ENCODE results near the gene PTPRN2.
"Not testable (repeated sequence)": the region's sequence is repeated elsewhere in the genome, so short reads cannot be mapped to it uniquely, and the experiment has no call there.

PTPRN2 gene

GRCh38 chr7:157928171-157928794 is 659.3 kb downstream of the PTPRN2 start:
- no peak for DNase-seq

DNA sequence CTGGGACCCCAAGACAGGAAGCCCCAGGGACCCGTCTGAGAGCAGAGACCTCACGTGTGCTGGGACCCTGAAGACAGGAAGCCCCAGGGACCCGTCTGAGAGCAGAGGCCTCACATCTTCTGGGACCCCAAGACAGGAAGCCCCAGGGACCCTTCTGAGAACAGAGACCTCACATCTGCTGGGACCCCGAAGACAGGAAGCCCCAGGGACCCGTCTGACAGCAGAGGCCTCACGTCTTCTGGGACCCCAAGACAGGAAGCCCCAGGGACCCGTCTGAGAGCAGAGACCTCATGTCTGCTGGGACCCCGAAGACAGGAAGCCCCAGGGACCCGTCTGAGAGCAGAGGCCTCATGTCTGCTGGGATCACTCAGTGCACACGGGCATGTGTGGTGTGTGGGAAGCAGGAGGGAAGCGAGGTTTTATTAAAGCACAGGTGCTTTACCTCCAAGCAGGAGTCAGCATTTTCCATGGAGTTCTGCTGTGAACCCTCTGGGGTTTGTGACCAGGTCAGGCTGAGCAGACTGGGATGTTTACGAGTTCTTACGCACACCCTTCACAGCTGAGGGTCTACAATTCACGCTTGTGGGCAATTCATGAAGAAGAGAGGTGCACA is 660.2 kb downstream of the PTPRN2 start:
- DNase-seq, result no peak

DNA sequence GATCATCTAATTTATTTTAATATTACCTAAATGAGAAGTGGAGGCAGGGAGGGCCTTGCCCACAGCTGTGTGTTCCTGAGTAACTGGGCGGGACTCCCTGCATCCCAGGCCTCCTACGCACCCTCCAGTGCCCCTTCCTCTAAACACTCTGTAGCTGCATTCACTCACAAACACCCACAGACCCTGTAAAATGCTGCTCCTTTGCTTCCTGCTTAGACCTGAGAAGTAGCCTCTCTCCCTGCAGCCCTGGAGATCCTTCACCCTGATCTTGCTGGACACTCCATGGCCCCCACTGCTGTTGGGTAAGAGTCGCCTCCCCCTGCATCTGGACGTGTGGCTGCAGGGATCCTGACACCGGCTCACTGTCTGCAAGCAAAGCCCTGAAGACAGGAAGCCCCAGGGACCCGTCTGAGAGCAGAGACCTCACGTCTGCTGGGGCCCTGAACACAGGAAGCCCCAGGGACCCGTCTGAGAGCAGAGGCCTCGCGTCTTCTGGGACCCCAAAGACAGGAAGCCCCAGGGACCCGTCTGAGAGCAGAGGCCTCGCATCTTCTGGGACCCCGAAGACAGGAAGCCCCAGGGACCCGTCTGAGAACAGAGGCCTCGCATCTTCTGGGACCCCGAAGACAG is 661.0 kb downstream of the PTPRN2 start:
- no peak for DNase-seq

DNA sequence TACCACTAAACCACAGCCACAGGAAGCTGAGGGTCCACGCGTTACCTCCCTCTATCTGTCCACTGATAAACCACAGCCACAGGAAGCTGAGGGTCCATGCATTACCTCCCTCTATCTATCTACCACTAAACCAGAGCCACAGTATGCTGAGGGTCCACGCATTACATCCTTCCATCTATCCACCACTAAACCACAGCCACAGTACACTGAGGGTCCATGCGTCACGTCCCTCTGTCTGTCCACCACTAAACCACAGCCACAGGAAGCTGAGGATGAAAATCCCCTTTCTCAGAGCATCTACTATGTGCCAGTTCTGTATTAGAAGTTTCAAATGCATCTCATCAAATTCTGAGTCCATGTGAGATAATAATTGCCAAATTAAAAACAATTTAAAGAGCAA is 661.5 kb downstream of the PTPRN2 start:
- no peak for DNase-seq

GRCh38 chr7:157925383-157925875 is 662.2 kb downstream of the PTPRN2 start:
- no peak for DNase-seq

DNA sequence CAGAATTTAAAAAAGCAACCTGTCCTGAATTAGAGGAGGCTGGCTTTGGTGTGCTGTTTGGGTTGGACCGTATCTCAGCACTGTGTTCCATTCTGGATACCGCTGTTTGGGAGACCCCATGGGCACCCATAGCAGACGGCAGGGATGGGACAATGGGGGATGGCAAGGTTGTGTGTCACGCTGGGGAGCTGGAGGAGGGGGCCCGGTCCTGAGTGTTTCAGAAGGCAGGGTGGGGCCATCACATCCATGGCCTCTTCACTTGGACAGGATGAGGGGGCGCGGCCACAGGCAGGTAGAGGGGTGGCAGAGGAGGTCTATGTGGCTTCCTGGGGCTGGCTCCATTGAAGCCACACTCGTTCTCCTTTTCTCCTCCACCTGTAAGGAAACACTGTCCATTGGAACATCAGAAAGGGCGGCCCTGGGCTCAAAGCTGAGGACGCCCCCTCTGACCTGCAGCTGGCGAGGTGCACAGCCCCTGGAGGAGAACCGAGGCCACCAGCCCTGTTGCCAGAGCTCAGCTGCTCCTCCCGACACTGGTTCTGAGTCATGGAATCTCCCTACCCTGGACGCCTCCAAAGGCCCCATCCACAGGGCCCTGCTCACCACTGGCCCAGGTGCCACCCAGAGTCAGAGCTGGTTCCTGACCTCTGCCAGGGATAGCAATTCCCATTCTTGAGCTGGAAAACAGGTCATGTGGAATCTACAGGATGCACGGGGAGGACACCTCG is 663.6 kb downstream of the PTPRN2 start:
- no peak for DNase-seq

GRCh38 chr7:157922576-157922975 is 665.0 kb downstream of the PTPRN2 start:
- DNase-seq, result no peak

- DNase-seq, result no peak
Measured at GRCh38 chr7:157918326-157919080, 669.1 kb downstream of the PTPRN2 start.

DNA sequence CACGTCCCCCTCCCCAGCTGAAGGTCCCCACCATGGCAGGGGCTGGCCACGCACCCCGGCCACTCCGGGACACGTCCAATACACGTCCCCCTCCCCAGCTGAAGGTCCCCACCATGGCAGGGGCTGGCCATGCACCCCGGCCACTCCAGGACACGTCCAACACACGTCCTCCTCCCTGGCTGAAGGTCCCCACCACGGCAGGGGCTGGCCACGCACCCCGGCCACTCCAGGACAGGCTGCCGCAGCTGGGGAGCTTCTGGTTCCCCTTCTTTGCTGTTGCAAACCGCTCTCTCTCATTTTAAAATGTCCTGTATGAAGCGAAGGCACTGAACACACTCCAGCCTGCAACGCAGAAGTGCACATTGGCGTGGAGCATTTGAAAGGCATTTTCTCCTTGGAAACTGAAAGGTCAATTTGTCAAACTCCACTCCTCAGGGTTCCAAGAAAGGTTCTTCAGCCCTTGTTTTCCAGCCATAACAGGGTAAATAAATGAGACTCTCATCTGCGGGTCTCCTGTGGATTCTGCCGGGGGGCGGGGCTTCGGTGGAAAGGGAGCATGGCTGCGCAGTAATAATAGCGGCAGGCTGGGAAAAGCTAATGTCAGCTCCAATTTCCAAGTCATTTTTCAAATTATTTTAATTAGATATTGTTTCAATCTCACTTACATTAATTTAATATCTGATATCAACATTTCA is 670.5 kb downstream of the PTPRN2 start:
- no peak for DNase-seq

DNA sequence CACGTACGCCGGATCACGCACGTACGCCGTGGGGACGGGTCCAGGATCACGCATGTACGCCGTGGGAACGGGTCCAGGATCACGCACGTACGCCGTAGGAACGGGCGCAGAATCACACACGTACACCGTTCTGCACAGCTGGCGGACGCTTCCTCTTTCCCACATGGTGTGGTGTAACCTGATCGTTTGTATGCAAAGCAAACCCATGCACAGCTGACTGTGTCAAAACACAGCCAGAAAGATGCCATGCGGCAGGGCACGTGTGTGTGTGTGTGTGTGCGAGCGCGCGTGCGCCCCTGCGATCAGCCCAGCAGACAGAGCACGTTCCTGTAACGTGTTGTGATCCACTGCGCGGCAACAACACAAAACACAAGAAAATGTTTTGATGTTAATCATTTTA is 677.2 kb downstream of the PTPRN2 start:
- no peak for DNase-seq

DNA sequence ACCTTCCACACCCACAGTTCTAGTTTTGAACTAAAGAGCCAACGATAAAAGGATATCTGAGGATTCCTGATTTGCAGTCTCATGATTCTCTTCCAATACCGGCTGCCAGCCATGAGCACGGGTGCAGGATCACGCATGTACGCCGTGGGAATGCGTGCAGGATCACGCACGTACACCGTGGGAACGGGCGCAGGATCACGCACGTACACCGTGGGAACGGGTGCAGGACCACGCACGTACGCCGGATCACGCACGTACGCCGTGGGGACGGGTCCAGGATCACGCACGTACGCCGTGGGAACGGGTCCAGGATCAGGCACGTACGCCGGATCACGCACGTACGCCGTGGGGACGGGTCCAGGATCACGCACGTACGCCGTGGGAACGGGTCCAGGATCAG is 677.6 kb downstream of the PTPRN2 start:
- DNase-seq, result not testable (repeated sequence)

GRCh38 chr7:157909370-157909769 is 678.3 kb downstream of the PTPRN2 start:
- DNase-seq, result no peak

DNA sequence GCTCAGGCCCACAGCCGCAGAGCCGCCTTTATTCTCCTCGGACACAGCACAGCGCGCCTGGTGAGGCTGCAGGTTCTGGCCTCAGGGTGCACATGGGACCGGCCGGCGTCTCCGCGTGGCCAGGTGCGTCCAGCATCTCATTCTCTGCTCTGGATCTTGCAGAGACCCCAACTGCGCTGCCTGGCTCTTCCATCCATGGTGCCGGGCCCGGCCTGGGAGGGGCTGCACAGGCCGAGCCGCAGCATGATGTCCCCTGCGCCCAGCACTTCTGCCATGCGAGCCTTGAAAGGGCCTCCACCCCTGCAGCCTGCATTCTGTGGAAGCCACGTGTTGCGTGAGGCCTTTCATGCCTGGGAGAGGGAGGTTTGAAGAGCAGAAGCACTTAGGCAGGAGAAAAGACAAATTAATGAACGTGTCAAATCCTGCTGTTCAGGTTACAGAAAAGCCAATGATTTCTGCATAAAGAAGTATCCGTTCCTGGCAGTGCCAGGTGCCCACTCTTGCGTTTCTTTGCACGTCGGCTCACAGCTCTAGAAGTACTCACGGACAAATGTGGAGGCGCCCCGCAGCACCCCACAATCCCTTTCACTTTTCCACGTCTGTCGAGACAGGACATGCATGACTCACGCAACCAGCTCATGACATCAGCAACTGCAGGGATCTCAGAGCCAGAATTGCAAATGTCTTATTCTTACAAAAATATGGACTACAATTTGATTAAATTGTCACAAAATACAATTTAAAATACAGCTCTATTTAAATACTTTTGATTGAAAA is 679.4 kb downstream of the PTPRN2 start:
- no peak for DNase-seq

GRCh38 chr7:157907091-157907490 is 680.5 kb downstream of the PTPRN2 start:
- no peak for DNase-seq

DNA sequence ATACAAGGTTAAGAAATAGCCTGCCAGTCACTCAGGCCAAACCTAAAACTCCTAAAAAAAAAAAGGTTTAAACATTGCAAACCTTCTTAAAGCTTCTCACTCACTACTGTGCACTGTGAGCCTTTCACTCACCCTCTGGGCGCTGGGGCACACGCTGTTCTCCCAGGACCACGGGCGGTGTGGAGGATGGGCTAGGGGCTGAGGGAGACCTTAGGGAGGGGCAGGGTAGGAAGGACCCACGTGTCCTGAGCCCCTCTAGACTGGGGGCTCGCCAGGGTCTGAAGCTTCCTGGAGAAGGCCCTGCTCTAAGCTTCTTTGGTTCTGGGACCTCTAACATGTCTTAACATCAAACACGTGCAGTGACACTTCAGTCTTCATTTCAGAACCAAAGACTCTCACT is 681.0 kb downstream of the PTPRN2 start:
- DNase-seq, result no peak

DNA sequence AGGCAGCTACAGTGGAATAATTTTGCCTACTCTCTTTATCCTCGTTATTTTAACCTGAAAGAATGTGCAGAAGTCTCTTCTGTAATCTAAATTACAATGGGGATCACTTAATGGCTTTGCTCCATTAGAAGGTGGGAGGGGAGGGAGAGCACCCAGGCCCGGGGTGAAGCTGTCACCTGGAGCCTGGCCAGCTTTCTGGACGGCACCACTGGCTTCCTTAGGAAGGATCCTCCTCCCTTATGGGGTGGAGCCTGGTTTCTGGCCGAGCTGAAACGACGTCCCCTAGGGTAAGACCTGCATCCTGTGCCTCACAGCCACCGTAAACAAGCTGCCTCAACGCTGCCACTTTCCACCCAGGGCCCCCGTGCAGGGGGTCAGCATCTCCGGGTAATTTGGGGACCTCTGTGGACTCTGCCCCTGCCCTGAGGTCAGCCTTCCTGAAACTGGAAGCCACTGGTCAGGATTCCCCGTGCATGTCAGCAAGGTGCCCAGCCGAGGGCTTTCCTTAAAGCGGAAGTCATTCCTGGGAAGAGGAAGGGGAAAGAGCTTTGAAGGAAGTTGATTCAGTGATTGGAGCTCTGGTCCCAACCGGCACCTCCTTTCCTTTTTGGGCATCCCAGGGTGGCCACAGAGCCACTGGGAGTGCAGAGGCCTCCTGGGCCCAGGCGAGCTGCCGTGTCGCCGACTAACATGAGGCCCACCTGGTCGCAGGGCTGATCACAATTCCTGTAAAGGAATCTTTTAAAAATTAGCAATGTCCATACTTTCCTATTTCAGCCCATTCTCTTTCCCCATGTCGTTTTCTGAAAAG is 681.8 kb downstream of the PTPRN2 start:
- peak; percentile 15 for DNase-seq

GRCh38 chr7:157904866-157905570 is 682.6 kb downstream of the PTPRN2 start:
- DNase-seq, result no peak

- no peak for DNase-seq
Measured at GRCh38 chr7:157904211-157904865, 683.3 kb downstream of the PTPRN2 start.

GRCh38 chr7:157903710-157904109 is 683.9 kb downstream of the PTPRN2 start:
- DNase-seq, result no peak
